Esophagus squamous epithelium (tissue), 5 donors: ENCODE measurements around the gene SLX9. TPM values are rescaled to one million over a fixed set of nuclear protein-coding genes. Genes with fewer than 3 reads are reported as not detected.
A peak's percentile ranks its signal among the peaks of the same experiment; 100 is the strongest.

Experiments
- DNase-seq: peaks from one replicate; lab custom pipeline; 2025; lab: John Stamatoyannopoulos, UW
- H3K27ac ChIP-seq, 4 donors: fragments of 200-600 bp; sonication (generic); one replicate each; pipeline ENCODE4 v1.5.1; 2016 to 2019; ENCODE audit warnings: mild to moderate bottlenecking in 1 of 4
- H3K27me3 ChIP-seq, 4 donors: fragments of 200-600 bp; sonication (generic); 1 replicate in 3 of 4; 2 replicates in 1 of 4; pipeline versions ENCODE4 v1.5.1 to v1.6.0; 2017 to 2021; ENCODE audit warnings: antibody characterized with exemption in 1 of 4
- H3K36me3 ChIP-seq, 3 donors: fragments of 200-600 bp; sonication (generic); one replicate each; pipeline ENCODE4 v1.5.1; 2016 to 2019
- H3K4me1 ChIP-seq, 3 donors: fragments of 200-600 bp; sonication (generic); one replicate each; pipeline ENCODE4 v1.5.1; 2017 to 2019
- H3K4me3 ChIP-seq, 4 donors: fragments of 200-600 bp; sonication (generic); 1 replicate in 3 of 4; 2 replicates in 1 of 4; pipeline ENCODE4 v1.5.1; 2016 to 2019; ENCODE audit warnings: mild to moderate bottlenecking in 2 of 4, moderate library complexity in 1 of 4
- H3K9me3 ChIP-seq, 3 donors: fragments of 200-600 bp; sonication (generic); one replicate each; pipeline ENCODE4 v1.5.1; 2016 to 2019
- CTCF ChIP-seq, 6 experiments: fragments of 450-650 bp in 4 of 6; fragments of 200-600 bp in 2 of 6; sonication (generic) in 2 of 6; IDR thresholded peaks; one replicate each; pipeline ENCODE4 v1.5.1; 2016 to 2019; ENCODE audit warnings: antibody characterized with exemption in 6 of 6, mild to moderate bottlenecking in 4 of 6, moderate library complexity in 4 of 6
- POLR2A ChIP-seq, 4 donors: fragments of 450-650 bp; IDR thresholded peaks; one replicate each; pipeline ENCODE4 v1.6.1; 2017; ENCODE audit warnings: antibody characterized with exemption in 4 of 4, mild to moderate bottlenecking in 4 of 4, moderate library complexity in 3 of 4
- WGBS, 2 donors: methylation state at CpG; one replicate each; pipeline ENCODE4 v1.1.5; 2018; 5-methylcytosine and 5-hydroxymethylcytosine counted together
- intact Hi-C: fragments of 100-400 bp; cut with DNase I; formaldehyde crosslinking; loops from one replicate; pipeline ENCODE4 v1.15.0; 2022
- total RNA-seq, 4 donors: library from RNA; depleted of rRNA; stranded (reverse); fragments of >200 nt; gene quantifications; one replicate each; pipeline ENCODE4 v1.1.0, GENCODE V29; 2016
- donor health status: DM: yes; HTN: yes; CAD: no.

SLX9 gene
- total RNA-seq, 4 donors from 2014 or later = 10.2 to 16.1 (median 11.1) TPM

- Histone ChIP-seq H3K27me3 (peaks cover 0 to 67% (median 0%) of the 10 kb centered on the region in 4 donors), H3K27ac (no peak overlapping the region), H3K4me3 (no peak overlapping the region), H3K36me3 (no peaks in the 10 kb centered on the region), H3K4me1 (peaks cover 12 to 50% (median 13%) of the 10 kb centered on the region in 3 donors), H3K9me3 (no peaks in the 10 kb centered on the region)
- WGBS, 2 donors = 83 to 85% methylated on average over 8 to 9 of the region's 14 CpGs
- intact Hi-C loops = no loop called here
- TF ChIP-seq CTCF (IDR thresholded peaks at IDR 0.05) = no peak
- no peak for TF ChIP-seq POLR2A (IDR thresholded peaks at IDR 0.05)
- no peak for DNase-seq
Measured at GRCh38 chr21:45014747-45015468, 75.1 kb downstream of the SLX9 start.

GRCh38 chr21:45015469-45015860 is 75.6 kb downstream of the SLX9 start:
- Histone ChIP-seq H3K27me3 (peaks cover 0 to 69% (median 0%) of the 10 kb centered on the region in 4 donors), H3K4me3 (no peak overlapping the region), H3K9me3 (no peaks in the 10 kb centered on the region), H3K36me3 (no peaks in the 10 kb centered on the region), H3K4me1 (peaks cover 12 to 53% (median 13%) of the 10 kb centered on the region in 3 donors), H3K27ac (no peak overlapping the region)
- intact Hi-C loops = no loop called here
- DNase-seq = no peak
- TF ChIP-seq POLR2A (IDR thresholded peaks at IDR 0.05) = no peak
- 73 to 79% methylated on average over 6 to 9 of the region's 11 CpGs for WGBS, 2 donors

- intact Hi-C loops = no loop called here
- TF ChIP-seq POLR2A (IDR thresholded peaks at IDR 0.05) (no peak), CTCF (IDR thresholded peaks at IDR 0.05) (no peak)
Measured at GRCh38 chr21:45016031-45016405, 76.2 kb downstream of the SLX9 start.

GRCh38 chr21:45016406-45017038 is 76.7 kb downstream of the SLX9 start:
- H3K36me3 ChIP-seq = no peaks in the 10 kb centered on the region
- H3K27ac ChIP-seq = peak overlapping the region in 1 of 4 donors; percentile 19
- WGBS, 2 donors = 64 to 80% methylated on average over 11 to 13 of the region's 15 CpGs
- H3K27me3 ChIP-seq = peaks cover 0 to 61% (median 0%) of the 10 kb centered on the region in 4 donors
- TF ChIP-seq POLR2A (IDR thresholded peaks at IDR 0.05) (no peak), CTCF (IDR thresholded peaks at IDR 0.05) (no peak)
- no peak overlapping the region for H3K4me3 ChIP-seq
- peaks cover 12 to 53% (median 13%) of the 10 kb centered on the region in 3 donors for H3K4me1 ChIP-seq
- H3K9me3 ChIP-seq = no peaks in the 10 kb centered on the region
- intact Hi-C loops = no loop called here
- DNase-seq = no peak

More at GRCh38 chr21:45016031-45016405, 76.2 kb downstream of the SLX9 start:
- no peaks in the 10 kb centered on the region for H3K36me3 ChIP-seq
- H3K27me3 ChIP-seq = peaks cover 0 to 64% (median 0%) of the 10 kb centered on the region in 4 donors
- DNase-seq = no peak
- H3K4me1 ChIP-seq = peaks cover 12 to 53% (median 13%) of the 10 kb centered on the region in 3 donors
- 77 to 83% methylated on average over 1 to 4 of the region's 7 CpGs for WGBS, 2 donors
- H3K27ac ChIP-seq = no peak overlapping the region
- H3K4me3 ChIP-seq = no peak overlapping the region
- no peaks in the 10 kb centered on the region for H3K9me3 ChIP-seq

GRCh38 chr21:45017039-45017960 is 77.5 kb downstream of the SLX9 start:
- intact Hi-C loops = no loop called here
- Histone ChIP-seq H3K27me3 (peaks cover 0 to 53% (median 0%) of the 10 kb centered on the region in 4 donors), H3K9me3 (no peaks in the 10 kb centered on the region), H3K27ac (peak overlapping the region in 1 of 4 donors; percentile 19), H3K36me3 (no peaks in the 10 kb centered on the region), H3K4me3 (no peak overlapping the region), H3K4me1 (peaks cover 8 to 48% (median 13%) of the 10 kb centered on the region in 3 donors)
- TF ChIP-seq POLR2A (IDR thresholded peaks at IDR 0.05) (no peak), CTCF (IDR thresholded peaks at IDR 0.05) (no peak)
- DNase-seq = no peak
- 75 to 84% methylated on average over 12 to 14 of the region's 15 CpGs for WGBS, 2 donors
